ENCODE data around the gene TAAR8.

DNA sequence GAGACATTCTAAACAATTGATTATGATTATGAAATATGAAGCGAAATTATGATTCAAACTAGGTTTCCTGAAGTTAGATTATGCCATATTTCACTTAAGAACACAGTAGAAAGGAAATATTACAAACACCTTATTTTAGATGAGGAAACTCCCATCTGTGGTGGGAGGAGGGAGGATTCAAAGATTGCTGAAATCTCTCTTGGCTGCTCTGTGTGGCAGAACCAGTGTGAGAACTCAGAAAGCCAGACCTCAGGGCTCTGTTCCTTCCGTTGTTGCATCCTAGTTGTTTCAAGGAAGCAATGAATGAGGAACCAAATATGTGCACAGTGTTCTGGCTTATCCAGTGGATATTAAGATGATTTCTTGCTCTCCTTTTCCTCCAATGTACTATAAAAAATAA, 35.0 kb downstream of the TAAR8 start:
- TF ChIP-seq, protein P1, sequence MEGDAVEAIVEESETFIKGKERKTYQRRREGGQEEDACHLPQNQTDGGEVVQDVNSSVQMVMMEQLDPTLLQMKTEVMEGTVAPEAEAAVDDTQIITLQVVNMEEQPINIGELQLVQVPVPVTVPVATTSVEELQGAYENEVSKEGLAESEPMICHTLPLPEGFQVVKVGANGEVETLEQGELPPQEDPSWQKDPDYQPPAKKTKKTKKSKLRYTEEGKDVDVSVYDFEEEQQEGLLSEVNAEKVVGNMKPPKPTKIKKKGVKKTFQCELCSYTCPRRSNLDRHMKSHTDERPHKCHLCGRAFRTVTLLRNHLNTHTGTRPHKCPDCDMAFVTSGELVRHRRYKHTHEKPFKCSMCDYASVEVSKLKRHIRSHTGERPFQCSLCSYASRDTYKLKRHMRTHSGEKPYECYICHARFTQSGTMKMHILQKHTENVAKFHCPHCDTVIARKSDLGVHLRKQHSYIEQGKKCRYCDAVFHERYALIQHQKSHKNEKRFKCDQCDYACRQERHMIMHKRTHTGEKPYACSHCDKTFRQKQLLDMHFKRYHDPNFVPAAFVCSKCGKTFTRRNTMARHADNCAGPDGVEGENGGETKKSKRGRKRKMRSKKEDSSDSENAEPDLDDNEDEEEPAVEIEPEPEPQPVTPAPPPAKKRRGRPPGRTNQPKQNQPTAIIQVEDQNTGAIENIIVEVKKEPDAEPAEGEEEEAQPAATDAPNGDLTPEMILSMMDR (IDR thresholded peaks at IDR 0.05): no peak
- no peak for TF ChIP-seq EP300 (IDR thresholded peaks at IDR 0.05)
- no peak for TF ChIP-seq POLR2A (IDR thresholded peaks at IDR 0.05)
